Activated T-cell treated with anti-CD3 and anti-CD28 coated beads for 1 hour (primary cell): ENCODE data around the gene PTPRF.
"Not testable (repeated sequence)": the region's sequence is repeated elsewhere in the genome, so short reads cannot be mapped to it uniquely, and the experiment has no call there.

Experiments
- DNase-seq: peaks from one replicate; pipeline ENCODE4 v3.0.0-alpha.2; 2020; ENCODE audit warnings: low read depth

PTPRF gene

DNA sequence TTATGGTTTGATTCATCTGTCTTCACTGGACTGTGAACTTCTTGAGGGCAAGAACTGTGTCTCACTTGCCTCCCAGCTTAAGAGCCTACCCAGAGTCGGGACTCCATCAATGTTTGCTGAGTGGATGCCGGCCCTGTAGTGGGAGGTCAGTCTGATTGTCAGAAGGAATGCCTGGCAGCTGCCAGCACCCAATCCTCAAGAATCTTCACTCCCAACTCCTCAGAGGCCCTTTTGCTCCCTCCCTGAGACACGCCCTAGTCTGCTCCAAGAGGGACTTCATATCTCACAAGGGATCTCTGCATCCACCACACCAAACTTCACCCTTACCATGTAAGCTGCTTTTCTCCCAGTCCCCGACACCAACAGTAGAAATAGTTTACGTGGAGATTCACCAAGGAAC is 104.0 kb downstream of the PTPRF start:
- no peak for DNase-seq

GRCh38 chr1:43636006-43636641 is 105.4 kb downstream of the PTPRF start:
- DNase-seq = no peak

GRCh38 chr1:43637267-43637666 is 106.6 kb downstream of the PTPRF start:
- DNase-seq = no peak

GRCh38 chr1:43638381-43638780 is 107.7 kb downstream of the PTPRF start:
- not testable (repeated sequence) for DNase-seq

GRCh38 chr1:43639976-43640794 is 109.5 kb downstream of the PTPRF start:
- DNase-seq = no peak

- no peak for DNase-seq
Measured at GRCh38 chr1:43644558-43644957, 113.9 kb downstream of the PTPRF start.

DNA sequence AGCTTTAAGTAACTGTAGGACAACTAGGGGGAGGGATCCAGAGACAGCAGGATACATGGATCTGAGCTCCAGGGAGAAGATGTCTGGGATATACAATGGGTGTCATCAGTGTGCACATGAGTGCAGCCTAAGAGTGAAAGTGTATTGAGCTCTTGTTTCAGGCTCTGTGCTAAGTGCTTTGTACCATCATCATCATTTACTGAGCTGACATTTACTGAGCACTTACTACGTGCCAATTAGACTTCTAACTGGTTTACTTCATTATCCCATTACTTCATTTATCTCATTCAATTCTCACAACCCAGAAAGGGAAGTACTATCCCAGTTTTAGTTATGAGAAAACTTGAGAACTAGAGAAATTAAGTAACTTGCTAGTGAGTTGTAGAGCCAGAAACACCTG is 114.8 kb downstream of the PTPRF start:
- no peak for DNase-seq

DNA sequence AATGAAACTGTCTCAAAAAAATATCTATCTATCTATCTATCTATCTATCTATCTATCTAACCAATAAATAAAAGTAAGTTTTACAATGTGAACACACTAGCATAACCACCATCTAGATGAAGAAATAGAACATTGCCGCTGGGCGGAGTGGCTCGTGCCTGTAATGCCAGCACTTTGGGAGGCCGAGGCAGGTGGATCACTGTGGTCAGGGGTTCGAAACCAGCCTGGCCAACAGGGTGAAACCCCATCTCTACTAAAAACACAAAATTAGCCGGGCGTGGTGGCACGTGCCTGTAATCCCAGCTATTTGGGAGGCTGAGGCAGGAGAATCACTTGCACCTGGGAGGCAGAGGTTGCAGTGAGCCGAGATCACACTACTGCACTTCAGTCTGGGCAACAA is 116.6 kb downstream of the PTPRF start:
- not testable (repeated sequence) for DNase-seq

DNA sequence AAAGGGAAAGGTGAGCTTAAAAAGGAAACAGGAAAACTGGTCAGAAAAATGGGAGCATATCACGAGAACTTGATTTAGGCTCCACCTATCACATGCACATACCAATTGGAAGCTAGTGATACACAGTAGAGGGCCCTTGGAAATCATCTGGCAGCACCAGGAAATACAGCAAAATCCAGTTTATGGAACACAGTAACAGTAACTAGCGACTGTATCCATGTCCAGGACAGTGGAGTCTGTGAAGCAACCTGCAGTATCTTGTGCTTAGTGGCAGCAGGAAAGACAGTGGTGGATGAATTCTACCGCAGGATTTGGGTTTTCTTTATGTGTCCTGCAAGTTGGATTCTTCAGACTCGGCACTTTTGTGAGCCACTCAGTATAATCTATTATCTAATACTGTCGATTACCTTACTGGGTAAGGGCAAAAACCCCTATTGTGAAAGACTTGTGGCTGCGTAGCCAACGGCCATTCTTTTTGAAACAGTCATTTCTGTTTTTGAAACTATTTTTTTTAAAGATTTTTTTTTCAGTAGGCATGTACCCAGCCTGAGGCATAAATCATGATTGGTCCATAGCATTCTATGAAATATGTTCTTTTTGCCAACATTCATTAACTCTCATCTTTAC is 117.7 kb downstream of the PTPRF start:
- DNase-seq = no peak

GRCh38 chr1:43648876-43649477 is 118.3 kb downstream of the PTPRF start:
- DNase-seq = no peak

DNA sequence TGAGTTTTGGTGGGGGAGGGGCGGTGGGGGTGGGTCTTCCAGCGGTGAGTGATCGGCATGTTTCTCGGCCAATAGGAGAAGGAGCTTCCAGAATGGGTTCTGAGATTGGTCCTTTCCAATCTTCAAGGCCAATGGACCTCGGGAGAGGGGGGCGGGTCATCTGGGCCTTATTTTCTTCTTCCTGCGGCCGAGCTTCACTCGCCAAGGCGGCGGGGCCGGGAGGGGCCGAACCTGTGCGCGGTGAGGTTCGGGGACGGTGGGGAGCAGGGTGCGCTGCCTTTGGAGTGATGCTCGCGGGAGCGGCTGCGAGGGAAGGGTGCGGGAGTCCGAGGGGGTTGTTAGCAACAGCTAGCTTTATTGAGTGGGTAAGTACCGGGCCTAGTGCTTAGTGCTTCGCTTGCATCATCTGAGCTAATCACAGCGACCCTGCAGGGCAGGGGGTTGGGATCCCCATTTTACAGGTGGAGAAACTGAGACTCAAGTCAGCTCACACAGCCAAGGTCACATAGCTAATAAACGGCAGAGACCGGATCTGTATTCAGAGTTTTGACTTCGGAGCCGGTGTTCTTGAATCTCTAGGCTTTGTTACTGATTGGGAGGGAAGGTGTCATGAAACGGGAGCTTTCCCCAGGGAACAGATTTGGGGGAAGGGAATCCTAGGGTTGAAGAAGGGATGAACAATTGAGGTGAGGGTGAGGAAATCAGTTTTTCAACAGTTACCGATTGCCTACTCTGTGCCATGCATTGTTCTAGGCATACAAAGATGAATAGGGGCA is 119.8 kb downstream of the PTPRF start:
- DNase-seq = peak; percentile 80

GRCh38 chr1:43651188-43651587 is 120.5 kb downstream of the PTPRF start:
- DNase-seq = no peak

GRCh38 chr1:43651902-43652301 is 121.2 kb downstream of the PTPRF start:
- DNase-seq = no peak

DNA sequence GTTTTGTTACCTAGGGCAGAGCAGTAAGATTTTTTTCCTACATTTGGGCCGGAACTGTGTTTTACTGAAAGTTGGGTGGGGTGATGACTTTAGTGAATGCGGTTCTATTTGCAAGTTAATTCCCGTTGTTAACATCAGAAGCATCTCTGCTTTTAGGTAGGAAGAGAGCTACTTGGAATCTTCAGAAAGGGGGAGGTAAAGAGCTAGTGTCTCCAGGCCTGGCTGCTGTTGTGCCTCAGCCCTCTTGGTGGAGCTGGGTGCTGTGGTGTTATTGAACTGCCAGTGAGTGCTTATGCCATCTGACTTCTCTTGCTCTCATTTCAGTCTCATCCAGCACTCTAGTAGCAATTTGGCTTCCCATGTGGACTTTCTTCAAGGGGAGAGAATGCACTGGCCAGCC is 122.7 kb downstream of the PTPRF start:
- no peak for DNase-seq

- no peak for DNase-seq
Measured at GRCh38 chr1:43653893-43654292, 123.2 kb downstream of the PTPRF start.

GRCh38 chr1:43655953-43656352 is 125.3 kb downstream of the PTPRF start:
- no peak for DNase-seq

DNA sequence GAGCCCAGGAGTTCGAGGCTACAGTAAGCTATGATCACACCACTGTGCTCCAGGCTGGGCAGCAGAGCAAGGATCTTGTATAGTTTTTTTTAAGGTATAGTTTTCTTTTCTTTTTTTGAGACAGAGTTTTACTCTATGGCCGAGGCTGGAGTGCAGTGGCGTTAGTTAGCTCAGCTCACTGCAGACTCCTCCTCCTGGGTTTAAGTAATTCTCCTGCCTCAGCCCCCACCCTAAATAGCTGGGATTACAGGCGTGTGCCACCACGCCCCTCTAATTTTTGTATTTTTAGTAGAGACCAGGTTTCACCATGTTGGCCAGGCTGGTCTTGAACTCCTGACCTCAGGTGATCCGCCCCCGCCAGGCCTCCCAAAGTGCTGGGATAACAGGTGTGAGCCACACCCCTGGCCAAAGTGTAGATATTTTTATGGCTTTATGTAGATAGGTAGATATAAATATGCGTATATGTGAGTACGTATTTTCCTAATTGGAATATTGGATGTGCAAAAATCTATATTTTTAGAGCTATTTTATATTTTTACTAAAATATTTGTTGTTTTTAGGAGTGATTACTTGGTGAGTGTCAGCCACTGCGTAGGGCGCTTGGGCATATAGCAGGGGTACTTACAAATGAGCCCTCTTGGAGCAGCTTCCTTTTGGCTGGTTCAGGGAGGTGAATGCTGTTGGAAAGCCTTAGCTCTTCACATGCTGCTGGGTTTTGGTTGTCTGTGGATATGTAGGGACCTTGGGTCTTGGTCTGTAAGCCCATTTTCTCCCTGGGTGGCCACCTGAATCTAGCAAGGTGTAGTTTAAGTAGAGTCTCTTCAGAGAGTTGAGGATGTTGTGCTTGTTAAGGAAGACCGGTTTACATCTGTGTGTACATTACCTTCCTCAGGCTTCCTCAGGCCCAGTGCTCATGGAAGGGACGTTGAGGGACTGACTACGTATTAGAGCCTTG is 128.8 kb downstream of the PTPRF start:
- no peak for DNase-seq

DNA sequence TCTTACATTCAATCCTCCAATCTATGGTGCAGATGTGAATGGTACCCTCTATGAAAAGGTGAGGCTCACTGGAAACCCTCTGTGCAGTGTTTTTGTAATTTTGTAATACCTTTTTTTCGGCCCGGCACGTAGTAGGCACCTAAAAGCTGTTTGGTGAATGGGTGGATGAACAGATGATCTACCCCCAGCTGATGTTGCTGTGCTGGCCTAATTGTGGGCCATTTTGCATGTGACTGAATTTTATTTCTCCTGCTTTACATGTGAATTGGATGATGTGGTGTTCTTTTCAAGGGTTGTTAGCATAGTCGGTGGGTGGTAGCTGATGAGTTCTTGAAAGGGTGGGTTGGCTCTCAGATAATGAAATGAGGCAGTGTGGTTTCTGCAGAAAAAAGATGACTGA is 129.7 kb downstream of the PTPRF start:
- DNase-seq = no peak

GRCh38 chr1:43664369-43664768 is 133.7 kb downstream of the PTPRF start:
- no peak for DNase-seq

GRCh38 chr1:43666608-43667007 is 135.9 kb downstream of the PTPRF start:
- DNase-seq = no peak

- DNase-seq = no peak
Measured at GRCh38 chr1:43668956-43669355, 138.3 kb downstream of the PTPRF start.
